Spinal cord (tissue), 10 donors: ENCODE measurements around the gene DOCK8. TPM values are rescaled to one million over a fixed set of nuclear protein-coding genes. Genes with fewer than 3 reads are reported as not detected.

Experiments
- DNase-seq, 6 donors: peaks; one replicate each; pipeline versions ENCODE4 v3.0.0 to v3.0.0-alpha.2; 2013 to 2015; ENCODE audit warnings: low spot score in 6 of 6, low read depth in 4 of 6
- H3K27ac ChIP-seq: one replicate; pipeline ENCODE4 v1.5.1; 2013; ENCODE audit warnings: low read depth, low read length, control low read depth
- H3K27me3 ChIP-seq: one replicate; pipeline ENCODE4 v1.6.1; 2013; ENCODE audit warnings: low read length; ENCODE audit not compliant: control insufficient read depth, insufficient read depth
- H3K36me3 ChIP-seq: one replicate; pipeline ENCODE4 v1.6.1; 2013; ENCODE audit warnings: low read length; ENCODE audit not compliant: control insufficient read depth, insufficient read depth
- H3K4me1 ChIP-seq: one replicate; pipeline ENCODE4 v1.6.1; 2013; ENCODE audit warnings: low read length; ENCODE audit not compliant: control insufficient read depth, insufficient read depth
- H3K4me3 ChIP-seq: one replicate; pipeline ENCODE4 v1.5.1; 2013; ENCODE audit warnings: low read depth, low read length, control low read depth
- H3K9me3 ChIP-seq: one replicate; pipeline ENCODE4 v1.6.1; 2013; ENCODE audit warnings: low read length; ENCODE audit not compliant: control insufficient read depth, insufficient read depth
- WGBS: methylation state at CpG from one replicate; pipeline ENCODE4 v1.1.5; 2013; ENCODE audit warnings: missing lambda C conversion rate; ENCODE audit not compliant: insufficient coverage; 5-methylcytosine and 5-hydroxymethylcytosine counted together
- polyA plus RNA-seq, 2 donors: library from polyadenylated mRNA; unstranded; fragments of 120-200 nt; gene quantifications; one replicate each; pipeline ENCODE4 v1.2.1, GENCODE V29; 2013; ENCODE audit not compliant: insufficient read length in 2 of 2
- total RNA-seq, 2 donors: library from RNA; depleted of rRNA in 1 of 2; stranded (reverse); fragments of 120-200 nt in 1 of 2; fragments of >200 nt in 1 of 2; gene quantifications; one replicate each; pipeline versions ENCODE4 v1.2.3 to v1.2.4, GENCODE V29; 2013 to 2014
- donor health status: healthy.

The DOCK8 gene
- total and polyA plus RNA-seq, 4 donors = 7.2 to 14.2 (median 11.4) TPM

DNA sequence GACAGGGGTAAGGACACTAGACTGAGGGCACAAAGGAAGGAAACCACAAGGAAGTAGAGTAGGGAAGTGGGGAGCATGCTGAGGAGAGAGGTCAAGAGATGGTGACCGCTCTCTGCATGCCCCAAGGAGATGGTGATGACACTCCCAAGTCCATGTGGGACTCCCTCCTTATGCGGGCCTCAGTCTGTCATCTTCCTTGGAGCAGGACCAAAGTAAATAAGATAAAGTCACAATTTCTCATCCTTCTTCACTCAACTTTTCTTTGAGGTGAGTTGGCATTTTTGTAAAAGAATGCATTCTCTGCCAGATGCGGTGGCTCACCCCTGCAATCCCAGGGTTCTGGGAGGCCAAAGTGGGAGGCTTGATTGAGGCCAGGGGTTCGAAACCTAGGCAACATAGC lies 256.7 kb downstream of the DOCK8 start:
- no peak for DNase-seq
- Histone ChIP-seq H3K9me3 (no peaks in the 10 kb centered on the region), H3K4me3 (no peak overlapping the region), H3K36me3 (no peaks in the 10 kb centered on the region), H3K27me3 (no peaks in the 10 kb centered on the region), H3K4me1 (peaks cover 19% of the 10 kb centered on the region), H3K27ac (no peak overlapping the region)
- WGBS = 94% methylated on average over 2 of the region's 4 CpGs

DNA sequence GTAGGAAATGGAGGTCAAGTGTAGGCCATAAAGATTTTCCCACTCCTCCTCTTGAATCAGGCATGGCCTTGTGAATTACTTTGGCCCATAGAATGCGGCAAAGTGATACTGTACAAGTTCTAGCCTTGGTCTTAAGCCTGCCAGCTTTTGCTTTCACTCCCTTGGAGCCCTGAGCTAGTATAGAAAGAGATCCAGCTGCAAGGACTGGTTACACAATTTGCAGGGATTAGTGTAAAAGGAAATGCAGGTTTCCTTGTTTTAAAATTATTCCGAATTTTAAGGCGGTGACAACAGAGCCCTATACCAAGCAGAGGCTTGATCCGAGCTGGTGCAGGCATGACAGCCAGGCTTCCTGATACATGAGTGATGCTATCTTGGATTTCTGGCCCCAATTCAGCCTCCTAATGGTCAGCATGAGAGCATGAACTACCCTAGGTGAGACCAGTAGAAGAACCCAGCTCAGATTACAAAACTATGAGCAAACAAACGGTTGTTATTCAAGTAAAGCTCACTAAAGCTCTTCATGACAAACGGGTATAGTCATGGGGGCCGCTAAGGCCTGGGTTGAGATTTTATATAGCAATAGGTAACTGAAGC lies 257.9 kb downstream of the DOCK8 start:
- H3K27ac ChIP-seq = no peak overlapping the region
- no peak for DNase-seq
- no peaks in the 10 kb centered on the region for H3K27me3 ChIP-seq
- no peaks in the 10 kb centered on the region for H3K9me3 ChIP-seq
- H3K4me1 ChIP-seq = peaks cover 19% of the 10 kb centered on the region
- no peak overlapping the region for H3K4me3 ChIP-seq
- no peaks in the 10 kb centered on the region for H3K36me3 ChIP-seq
- 91% methylated on average over 4 of the region's 7 CpGs for WGBS

DNA sequence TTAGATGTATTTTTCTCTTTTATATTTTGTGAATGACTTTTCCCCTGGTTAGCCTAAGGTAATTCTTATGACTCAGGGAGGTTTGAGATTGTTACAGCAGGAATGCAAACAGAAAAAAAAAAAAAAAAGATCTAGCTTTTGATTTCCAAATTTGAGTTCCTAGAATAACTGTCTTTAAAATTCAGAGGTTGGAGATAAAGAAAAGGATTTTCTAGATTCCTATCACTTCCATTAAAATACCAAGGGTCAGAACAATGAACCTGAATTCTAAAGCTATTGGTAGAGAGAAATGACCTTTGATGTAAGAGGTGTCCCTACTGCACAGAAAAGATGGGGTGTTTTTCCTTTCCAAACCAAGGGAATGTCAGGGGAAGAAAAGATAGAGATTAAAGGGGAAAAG lies 262.5 kb downstream of the DOCK8 start:
- Histone ChIP-seq H3K4me3 (no peak overlapping the region), H3K27me3 (no peaks in the 10 kb centered on the region), H3K9me3 (no peaks in the 10 kb centered on the region), H3K4me1 (no peaks in the 10 kb centered on the region), H3K36me3 (no peaks in the 10 kb centered on the region), H3K27ac (no peak overlapping the region)
- no peak for DNase-seq

DNA sequence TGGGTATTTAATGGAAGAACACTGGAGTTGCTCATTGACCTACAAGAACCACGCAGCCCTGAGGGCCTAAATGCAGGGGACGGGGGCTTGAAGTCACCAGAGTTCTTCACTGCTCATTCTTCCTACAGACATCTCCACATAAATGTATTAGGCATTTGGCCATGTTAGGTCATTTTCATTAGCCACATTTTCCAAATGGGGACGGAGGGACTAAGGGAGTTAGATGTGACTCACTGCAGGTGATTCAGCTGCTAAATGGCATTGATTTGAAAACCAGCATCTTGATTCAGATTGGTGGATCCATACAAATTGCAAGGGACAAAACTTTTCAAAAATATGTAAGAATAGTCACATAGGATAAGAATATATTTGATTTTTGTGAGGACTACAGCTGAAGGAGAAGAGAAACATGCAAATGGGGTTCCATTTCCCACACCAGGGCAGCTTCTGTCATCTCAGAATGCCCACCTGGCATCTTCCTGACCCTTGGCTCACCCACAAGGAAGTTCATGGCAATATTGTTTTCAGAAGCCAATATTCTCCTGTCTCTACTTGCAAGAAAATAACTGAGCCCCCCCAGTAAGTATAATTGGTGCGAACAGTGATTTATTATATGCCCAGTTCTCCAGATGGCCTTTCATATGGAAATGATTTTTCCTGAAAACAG lies 264.8 kb downstream of the DOCK8 start:
- no peaks in the 10 kb centered on the region for H3K4me1 ChIP-seq
- H3K9me3 ChIP-seq = no peaks in the 10 kb centered on the region
- no peaks in the 10 kb centered on the region for H3K36me3 ChIP-seq
- no peaks in the 10 kb centered on the region for H3K27me3 ChIP-seq
- WGBS = 0% methylated on average over 1 of the region's 4 CpGs
- H3K27ac ChIP-seq = no peak overlapping the region
- no peak overlapping the region for H3K4me3 ChIP-seq
- no peak for DNase-seq

DNA sequence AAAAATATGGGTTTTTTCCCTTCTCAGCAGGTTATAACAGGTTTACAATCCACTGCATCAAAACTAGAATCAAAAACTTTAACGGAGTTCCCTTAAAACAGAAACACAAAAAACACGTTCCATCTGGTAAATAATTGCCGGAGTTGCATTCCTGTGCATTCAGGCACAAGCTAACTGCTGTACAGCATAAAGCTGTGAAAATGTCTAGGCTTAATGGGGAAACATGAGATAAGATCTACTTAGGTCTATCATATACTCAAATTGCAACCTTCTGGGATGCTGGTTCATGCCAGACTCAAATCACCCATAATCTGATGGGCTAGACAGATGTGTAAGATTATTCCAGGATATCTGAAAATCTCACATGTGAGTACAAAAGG lies 265.3 kb downstream of the DOCK8 start:
- Histone ChIP-seq H3K4me3 (no peak overlapping the region), H3K4me1 (no peaks in the 10 kb centered on the region), H3K27ac (no peak overlapping the region), H3K9me3 (no peaks in the 10 kb centered on the region), H3K36me3 (no peaks in the 10 kb centered on the region), H3K27me3 (no peaks in the 10 kb centered on the region)
- no peak for DNase-seq
- no CpG with 5 or more reads among the region's 3 CpGs for WGBS

DNA sequence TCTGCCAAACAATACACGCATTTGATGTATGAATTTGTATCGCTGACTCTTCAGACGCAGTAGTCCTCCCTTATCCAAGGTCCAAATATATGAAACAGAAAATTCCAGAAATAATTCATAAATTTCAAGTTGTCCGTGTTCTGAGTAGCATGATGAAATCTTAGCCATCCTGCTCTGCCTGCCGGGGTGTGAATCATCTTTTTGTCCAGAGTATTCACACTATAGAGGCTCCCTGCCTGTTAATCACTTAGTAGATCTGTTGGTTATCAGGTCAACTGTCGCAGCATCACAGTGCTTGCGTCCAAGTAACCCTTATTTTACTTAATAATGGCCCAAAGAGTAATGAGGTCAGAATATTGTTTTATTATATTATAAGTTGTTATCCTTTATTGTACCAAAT lies 268.1 kb downstream of the DOCK8 start:
- no CpG with 5 or more reads among the region's 7 CpGs for WGBS

DNA sequence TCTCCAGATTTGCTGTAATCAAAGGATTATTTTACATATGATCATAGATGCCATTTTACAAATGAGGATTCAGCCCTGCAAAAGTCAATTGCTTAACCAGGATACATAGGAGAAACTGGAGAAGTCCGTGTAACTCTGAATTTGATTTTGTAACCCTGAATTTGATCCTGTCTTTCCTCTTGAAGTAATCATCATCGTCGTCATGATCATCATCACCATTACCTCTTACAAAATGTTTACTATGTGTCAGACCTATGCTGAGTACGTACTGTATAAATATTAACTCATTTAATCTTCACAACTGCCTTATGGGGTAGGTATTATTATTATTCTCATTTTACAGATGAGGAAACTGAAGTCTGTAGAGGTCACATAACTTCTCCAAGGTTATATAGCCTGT lies 271.5 kb downstream of the DOCK8 start:
- Histone ChIP-seq H3K36me3 (no peaks in the 10 kb centered on the region), H3K27me3 (no peaks in the 10 kb centered on the region), H3K4me1 (no peaks in the 10 kb centered on the region), H3K27ac (no peak overlapping the region), H3K4me3 (no peak overlapping the region), H3K9me3 (no peaks in the 10 kb centered on the region)
- WGBS = no CpG with 5 or more reads among the region's 4 CpGs
- DNase-seq = no peak

More for the DNA sequence above, 268.1 kb downstream of the DOCK8 start:
- Histone ChIP-seq H3K4me1 (no peaks in the 10 kb centered on the region), H3K4me3 (no peak overlapping the region), H3K27ac (no peak overlapping the region), H3K36me3 (no peaks in the 10 kb centered on the region), H3K9me3 (no peaks in the 10 kb centered on the region), H3K27me3 (no peaks in the 10 kb centered on the region)
- DNase-seq = no peak

DNA sequence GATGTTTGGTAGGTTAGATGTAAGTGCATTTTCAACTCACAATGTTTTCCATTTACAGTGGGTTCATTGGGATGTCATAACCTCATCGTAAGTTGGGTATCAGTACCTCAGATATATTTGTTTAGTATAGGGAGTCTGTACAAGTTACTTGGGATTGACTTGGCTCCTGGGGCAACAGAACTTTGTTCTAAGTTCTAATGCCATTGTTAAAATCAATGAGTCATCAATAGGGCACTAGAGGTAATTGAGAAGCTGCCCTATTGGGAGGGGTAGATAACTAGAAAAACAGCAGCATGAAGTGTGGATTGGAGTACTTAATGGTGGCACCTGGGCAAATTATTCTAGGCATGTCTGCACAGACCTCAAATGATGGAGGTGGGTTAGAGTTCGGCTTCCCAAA lies 272.8 kb downstream of the DOCK8 start:
- no peak overlapping the region for H3K27ac ChIP-seq

DNA sequence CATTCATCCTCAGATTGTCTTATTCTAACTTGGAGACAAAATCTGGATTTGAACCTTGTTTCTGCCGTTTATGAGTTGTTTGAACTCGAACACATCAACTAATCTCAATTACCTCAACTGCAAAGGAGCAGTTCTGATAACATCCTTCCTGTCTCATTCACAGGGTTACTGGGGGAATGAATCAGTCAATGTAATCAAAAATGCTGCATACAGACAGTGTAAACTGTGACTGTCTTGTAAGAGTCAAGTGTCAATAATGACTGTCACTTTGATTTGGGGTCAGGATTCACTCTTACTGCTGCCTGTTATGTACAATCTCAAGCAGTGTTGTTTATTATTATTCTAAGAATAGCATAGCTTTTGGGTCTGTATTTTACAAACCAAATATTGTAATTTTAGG lies 273.8 kb downstream of the DOCK8 start:
- DNase-seq = no peak
- H3K27ac ChIP-seq = no peak overlapping the region
- no peaks in the 10 kb centered on the region for H3K9me3 ChIP-seq
- H3K4me1 ChIP-seq = no peaks in the 10 kb centered on the region
- H3K36me3 ChIP-seq = no peaks in the 10 kb centered on the region
- WGBS = no CpG with 5 or more reads among the region's 2 CpGs
- H3K4me3 ChIP-seq = no peak overlapping the region
- H3K27me3 ChIP-seq = no peaks in the 10 kb centered on the region

More for the DNA sequence above, 272.8 kb downstream of the DOCK8 start:
- no peak for DNase-seq
- Histone ChIP-seq H3K36me3 (no peaks in the 10 kb centered on the region), H3K4me1 (no peaks in the 10 kb centered on the region), H3K27me3 (no peaks in the 10 kb centered on the region), H3K9me3 (no peaks in the 10 kb centered on the region), H3K4me3 (no peak overlapping the region)
- WGBS = 92% methylated on average over 1 of the region's 2 CpGs
